ENCODE data around the gene EDNRB.

DNA sequence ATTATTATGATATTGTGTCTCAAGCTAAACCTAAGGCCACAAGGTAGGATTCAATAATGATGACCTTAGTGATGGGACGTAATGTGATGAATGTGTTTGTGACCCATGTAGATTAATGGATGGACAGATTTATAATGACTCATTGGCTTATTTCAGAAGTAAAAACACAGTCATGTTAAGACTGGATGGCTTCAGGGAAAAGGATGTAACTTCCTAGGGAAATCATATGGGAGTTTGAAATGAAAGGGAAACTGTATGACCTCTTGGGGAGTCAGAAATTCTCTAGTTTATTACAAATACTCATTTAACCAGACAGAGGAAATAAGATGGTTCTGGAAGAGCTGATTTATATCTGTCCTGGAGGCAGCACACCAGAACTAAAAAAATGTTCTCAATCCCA is 2.9 kb downstream of the EDNRB start:
- no peak for TF ChIP-seq EZH2 (IDR thresholded peaks at IDR 0.05; ENCODE audit: insufficient read depth, poor library complexity, severe bottlenecking)
- TF ChIP-seq EZH2phosphoT487 (IDR thresholded peaks at IDR 0.05; ENCODE audit: insufficient read depth, low read depth) = no peak
